GM18502 (cell line): ENCODE measurements around the gene BRD7.

ENCODE experiments used
- ATAC-seq: cut with Tn5 transposase; IDR thresholded peaks from one replicate; pipeline ENCODE4 v1.9.1; 2021; ENCODE audit warnings: mild to moderate bottlenecking; ENCODE audit not compliant: unreplicated experiment, poor library complexity

Gene BRD7

GRCh38 chr16:50305441-50306061 lies 63.2 kb downstream of the BRD7 start:
- no peak for ATAC-seq

- ATAC-seq, result no peak
Observed at GRCh38 chr16:50304467-50305440, 64.0 kb downstream of the BRD7 start.

DNA sequence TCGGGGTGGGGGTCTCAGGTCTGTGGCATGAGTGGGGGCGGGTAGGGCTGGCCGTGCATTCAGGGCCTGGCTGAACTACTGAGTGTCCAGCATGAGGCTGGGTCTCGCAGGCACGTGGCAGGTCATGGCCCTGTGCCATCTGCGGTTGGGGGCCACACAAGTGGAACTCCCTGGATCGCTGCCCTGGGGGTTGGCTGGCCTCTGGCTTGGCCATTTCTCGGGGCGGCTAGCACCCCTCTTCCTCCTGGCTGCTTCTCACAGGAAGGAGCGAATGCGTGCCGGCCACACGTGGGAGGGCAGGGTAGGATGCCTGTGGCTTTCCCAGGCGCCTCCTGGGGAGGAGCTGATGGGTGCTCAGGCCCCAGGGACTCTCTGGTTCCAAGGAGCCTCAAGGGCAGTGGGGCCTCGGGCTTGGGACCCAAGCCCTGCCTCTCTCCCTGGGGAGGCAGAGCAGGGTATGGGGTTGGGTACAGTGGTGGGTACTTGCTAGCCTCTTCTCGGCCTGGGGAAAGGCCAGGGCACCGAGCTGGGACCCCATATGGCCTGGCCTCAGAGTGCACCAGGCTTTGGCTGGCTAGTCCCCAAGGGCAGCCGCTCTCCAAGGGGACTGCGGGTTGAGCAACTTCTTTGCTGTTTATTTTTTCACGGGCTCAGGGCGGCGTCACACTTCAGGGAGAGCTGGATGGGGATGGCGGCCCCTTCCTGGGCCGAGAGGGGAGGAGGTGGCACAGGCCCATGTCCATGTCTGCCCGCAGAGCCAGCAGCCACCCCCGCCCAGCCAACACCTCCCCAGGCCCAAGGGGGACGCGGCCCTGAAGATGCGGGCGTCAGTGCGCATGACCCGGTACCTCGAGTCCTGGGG lies 65.0 kb downstream of the BRD7 start:
- no peak for ATAC-seq

GRCh38 chr16:50303041-50303604 lies 65.7 kb downstream of the BRD7 start:
- no peak for ATAC-seq

DNA sequence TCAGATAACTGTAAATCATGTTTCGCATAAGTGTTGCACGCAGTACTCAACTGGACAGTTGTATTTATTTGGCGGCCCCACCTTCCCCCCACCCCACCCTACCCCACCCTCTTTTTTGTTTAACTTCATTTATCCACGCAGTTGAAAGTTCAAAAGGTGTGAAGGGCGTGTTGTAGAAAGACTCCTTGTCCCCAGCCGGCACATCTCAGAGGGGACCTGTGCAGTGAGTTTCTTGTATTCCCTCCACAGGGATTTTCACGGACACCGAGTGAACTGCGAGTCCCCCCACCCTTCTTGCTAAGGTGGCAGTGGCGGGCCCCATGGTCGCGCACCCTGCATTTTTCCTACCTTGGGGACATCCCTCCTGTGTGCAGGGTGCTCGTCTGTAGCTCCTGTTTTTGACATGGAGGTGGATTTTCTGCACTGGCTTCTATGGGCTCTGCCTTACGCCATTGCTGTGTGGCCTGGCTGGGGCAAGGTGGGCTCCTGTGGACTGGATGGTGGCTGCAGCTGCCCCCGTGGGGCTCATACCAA lies 66.2 kb downstream of the BRD7 start:
- no peak for ATAC-seq

DNA sequence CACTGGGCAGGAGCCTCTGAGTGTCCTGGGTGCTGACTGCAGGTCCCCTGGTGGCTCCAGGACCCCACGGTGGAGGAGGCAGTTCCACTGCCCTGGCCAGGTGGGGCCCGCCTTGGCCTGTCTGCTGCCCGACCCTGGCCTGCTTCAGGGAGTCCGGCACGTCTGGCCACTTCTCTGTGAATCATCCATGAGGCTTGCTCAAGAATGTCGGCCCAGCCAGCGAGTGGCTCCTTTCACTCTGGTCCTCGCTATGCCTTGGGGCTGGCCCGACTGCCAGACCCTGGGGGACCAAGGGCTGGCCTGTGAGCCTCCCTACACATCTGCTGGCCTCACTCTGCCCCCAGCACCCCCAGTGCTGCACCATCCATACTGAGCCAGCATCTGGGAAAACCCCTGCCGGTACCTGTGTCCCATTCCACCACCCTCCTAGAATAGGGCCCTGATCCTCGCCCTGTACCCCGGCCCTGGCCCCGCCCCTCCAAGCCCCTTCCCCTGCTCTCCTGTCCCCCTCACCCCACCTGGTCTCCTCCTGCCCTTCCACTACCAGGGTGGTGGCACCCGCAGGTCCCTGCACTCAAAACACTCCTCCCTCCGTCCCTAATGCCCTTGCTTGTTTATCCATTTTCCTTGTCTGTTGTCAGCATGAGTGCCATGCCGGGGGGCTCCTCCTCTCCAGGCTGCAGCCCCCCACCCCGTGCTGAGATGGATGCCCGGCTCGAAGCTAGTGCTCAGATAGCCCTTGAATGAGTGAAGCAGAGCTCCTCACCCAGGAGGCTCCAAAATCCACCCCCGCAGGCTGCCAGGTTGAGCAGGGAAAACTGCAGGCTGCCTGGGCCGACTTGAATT lies 66.9 kb downstream of the BRD7 start:
- no peak for ATAC-seq

DNA sequence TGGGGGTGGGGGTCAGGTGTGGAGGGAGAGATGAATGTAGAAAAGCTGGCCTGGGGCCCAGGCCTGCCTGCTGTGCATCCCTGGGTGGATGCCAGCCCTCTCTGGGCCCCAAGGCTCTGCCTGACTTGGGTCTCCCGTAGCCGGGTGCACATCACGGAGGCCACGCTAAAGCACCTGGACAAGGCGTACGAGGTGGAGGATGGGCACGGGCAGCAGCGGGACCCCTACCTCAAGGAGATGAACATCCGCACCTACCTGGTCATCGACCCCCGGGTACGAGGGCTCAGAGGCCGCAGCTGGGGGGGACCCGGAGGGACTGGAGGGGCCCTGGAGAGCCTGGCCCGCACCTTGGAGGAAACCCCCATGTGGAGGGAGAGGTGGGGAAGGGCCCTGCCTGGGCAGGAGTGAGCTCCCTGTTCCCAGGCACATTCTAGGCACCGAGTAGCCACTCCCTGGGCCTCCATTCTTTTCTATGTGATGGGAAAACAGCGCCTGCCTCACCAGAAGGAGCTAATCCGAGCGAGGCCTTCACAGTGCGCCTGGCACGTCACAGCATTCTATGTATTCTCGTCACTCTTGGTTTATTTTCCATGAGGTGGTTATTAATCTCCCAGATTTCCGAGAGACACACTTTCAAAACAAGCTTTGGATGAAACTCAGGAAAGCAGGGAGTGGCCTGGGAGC lies 67.7 kb downstream of the BRD7 start:
- no peak for ATAC-seq

DNA sequence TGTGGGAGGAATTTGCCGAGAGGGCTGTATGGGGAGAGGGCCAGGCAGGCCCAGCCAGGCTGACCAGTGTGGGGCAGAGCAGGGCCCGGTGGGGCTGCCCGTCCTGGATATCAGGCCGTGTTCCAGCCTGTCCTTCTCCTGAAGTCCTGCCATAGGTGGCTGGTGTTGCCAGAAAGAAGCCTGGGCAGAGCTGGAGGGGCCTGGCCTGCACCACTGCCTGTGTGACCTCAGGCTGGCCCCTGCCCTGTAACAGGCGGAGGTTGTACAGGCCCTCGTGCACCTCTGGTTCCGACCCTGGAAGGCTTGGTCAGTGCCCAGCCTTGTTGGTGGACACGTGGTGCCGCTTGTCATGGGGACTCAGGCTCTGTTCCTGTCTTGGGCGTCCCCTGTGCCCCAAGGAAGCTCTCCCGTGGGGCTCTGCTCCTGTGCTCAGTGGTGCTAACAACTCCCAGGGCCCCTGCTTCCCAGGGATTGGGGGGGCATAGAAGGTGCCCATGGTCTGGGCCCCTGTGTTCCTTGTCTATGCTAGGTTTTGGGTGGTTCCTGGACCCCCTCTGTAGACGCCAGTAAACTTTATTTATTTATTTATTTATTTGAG lies 69.2 kb downstream of the BRD7 start:
- no peak for ATAC-seq

- no peak for ATAC-seq
Observed at GRCh38 chr16:50298591-50299507, 69.9 kb downstream of the BRD7 start.

- ATAC-seq, result no peak
Observed at GRCh38 chr16:50298075-50298460, 70.7 kb downstream of the BRD7 start.

DNA sequence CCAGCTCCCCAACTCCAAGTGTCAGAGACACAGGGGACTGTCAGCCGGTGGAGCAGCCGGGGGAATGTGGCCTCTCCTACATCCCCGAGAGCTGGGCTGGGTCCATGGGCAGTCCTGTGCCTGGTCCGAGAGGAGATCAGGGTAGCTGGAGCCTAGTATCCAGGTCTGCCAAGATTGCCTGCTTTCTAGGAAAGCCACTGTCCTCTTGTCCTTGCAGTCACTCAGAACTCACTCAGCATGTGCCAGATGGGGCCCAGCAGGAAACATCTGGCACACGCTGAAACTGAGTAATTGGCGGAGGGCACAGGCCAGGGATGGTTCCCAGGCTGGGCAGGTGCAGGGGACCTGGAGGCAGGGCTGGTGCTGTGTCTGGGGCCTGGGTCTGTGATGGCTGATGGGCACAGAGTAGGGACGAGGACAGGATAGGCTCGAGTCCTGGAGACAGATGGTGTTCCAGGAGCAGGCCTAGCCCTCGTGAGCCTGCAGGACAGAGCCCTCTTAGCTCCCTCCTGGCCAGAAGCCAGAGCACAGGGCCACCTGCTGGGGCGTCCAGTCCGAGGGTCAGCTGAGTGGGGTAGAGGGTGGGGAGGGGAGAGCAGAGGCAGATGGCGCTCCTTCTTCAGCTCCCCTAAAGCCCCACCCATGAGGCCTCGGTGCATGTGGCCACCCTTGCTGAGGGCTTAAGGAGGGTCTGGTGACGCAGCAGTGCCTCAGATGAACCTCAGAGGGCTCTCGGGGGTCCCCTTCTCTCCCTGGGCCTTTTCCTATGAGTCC lies 71.3 kb downstream of the BRD7 start:
- no peak for ATAC-seq

DNA sequence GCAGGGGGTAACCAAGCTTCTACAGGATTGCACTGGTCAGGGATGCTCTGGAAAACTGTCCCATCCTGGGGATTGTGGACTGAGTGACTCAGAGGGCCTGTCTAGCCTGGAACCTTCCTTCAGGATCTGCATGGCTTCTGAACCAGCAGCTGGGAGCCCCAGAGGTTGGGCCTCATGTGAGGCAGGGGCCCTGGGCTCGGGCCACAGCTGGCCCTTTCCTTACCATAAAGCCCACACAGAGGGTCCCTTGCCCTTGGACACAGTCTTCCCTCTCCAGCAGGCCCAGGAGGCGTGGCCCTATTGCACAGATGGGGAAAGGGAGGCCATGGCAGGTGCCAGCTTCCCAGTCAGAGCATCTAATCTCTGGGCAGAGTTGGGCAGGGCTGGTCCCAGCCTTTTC lies 72.0 kb downstream of the BRD7 start:
- no peak for ATAC-seq

DNA sequence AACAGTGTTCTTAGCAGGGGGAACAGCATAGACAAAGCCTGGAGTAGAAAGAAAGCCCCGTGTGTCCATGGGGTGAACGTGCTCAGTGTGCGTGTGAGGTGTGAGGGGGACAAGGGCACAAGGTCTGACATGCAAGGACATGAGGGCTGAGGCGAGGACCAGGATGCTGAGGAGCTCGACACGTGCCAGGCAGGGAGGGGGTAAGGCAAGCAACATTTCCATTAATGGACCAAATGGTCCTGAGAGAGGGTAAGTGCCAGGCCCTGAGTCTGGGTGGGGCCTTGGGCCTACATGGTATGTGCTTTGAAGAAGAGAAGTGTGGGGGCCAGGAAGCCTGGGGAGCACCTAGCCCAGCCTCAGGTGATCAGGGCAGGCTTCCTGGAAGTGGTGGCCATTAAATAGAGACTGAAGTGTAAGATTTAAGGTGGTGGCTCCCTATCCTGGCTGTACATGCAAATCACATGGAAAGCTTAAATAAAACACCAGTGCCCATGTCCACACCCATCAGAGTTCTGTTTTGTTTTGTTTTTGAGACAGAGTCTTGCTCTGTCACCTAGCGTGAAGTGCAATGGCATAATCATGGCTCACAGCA lies 73.2 kb downstream of the BRD7 start:
- no peak for ATAC-seq

GRCh38 chr16:50294955-50295354 lies 73.8 kb downstream of the BRD7 start:
- ATAC-seq, result no peak

DNA sequence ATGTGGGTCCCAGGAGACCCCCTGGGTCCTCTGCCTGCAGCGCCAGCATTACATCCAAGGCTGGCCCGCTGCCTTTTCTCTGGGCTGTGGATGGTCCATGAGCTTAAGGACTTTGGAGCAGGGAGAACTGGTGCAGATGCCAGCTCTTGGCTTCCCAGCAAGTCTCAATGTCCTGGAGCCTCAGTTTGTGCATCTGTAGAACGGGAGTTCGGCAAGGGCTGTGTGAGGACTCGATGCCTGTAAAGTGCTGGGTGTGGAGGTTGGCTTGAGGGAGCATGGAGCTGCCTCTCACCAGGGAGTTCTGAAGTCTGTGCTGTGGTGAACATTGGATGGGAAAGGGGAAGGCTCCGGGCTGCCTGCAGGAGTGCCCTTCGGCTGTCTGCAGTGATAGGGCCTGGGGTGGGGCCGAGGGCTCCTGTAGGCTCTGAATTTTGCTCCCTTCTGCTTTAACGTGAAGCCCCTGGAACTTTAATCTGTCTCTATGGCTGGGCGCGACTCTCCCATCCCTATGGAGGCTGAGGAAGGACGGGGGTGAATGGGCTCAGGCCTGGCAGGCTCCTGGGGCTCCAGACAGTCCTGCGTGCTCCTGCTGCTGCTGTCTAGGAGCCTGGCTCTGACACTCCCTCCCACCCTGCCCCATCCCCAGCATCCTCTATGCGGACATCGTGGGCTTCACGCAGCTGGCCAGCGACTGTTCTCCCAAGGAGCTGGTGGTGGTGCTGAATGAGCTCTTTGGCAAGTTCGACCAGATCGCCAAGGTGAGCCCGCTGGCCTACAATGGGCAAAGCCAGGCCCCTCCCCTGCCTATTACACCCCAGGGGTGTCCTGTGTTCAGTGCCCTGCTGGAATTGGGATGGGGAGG lies 74.6 kb downstream of the BRD7 start:
- no peak for ATAC-seq
